HepG2 (cell line): Measurements from ENCODE around the gene TMEM141. TPM values are rescaled to one million over a fixed set of nuclear protein-coding genes. Genes with fewer than 3 reads are reported as not detected.
A peak's percentile ranks its signal among the peaks of the same experiment; 100 is the strongest.

ENCODE experiments used
- CC2D1A ChIP-seq: sonication (generic); formaldehyde crosslinking; IDR thresholded peaks from 2 replicates; pipeline ENCODE4 v1.8.1; 2023; ENCODE audit warnings: mild to moderate bottlenecking, missing genetic modification reagents
- CHD4 ChIP-seq: fragments of 200-600 bp; sonication (generic); IDR thresholded peaks from 2 replicates; pipeline ENCODE4 v1.7.0; 2017; ENCODE audit warnings: mild to moderate bottlenecking, low read length, borderline replicate concordance
- EHMT2 ChIP-seq: fragments of 200-600 bp; sonication (generic); IDR thresholded peaks from 2 replicates; pipeline ENCODE4 v1.7.0; 2017; ENCODE audit warnings: antibody characterized with exemption, low read depth, low read length, borderline replicate concordance
- FOXC1 ChIP-seq: sonication (generic); formaldehyde crosslinking; IDR thresholded peaks from 2 replicates; pipeline ENCODE4 v1.8.0; 2022; ENCODE audit warnings: mild to moderate bottlenecking, missing genetic modification reagents, borderline replicate concordance
- GLI4 ChIP-seq: sonication (generic); formaldehyde crosslinking; IDR thresholded peaks from 2 replicates; pipeline ENCODE4 v1.5.1; 2020; ENCODE audit warnings: missing genetic modification reagents, mild to moderate bottlenecking, moderate library complexity, borderline replicate concordance
- HDAC1 ChIP-seq: sonication (generic); formaldehyde crosslinking; IDR thresholded peaks from 2 replicates; pipeline ENCODE4 v1.5.1; 2020; ENCODE audit warnings: mild to moderate bottlenecking, missing genetic modification reagents
- KDM5B ChIP-seq: sonication (generic); formaldehyde crosslinking; IDR thresholded peaks from 2 replicates; pipeline ENCODE4 v1.4.0; 2020; ENCODE audit warnings: missing genetic modification reagents, mild to moderate bottlenecking, borderline replicate concordance
- MEIS1 ChIP-seq: sonication (generic); formaldehyde crosslinking; IDR thresholded peaks from 2 replicates; pipeline ENCODE4 v1.9.0; 2021; ENCODE audit warnings: mild to moderate bottlenecking, missing genetic modification reagents, moderate library complexity, borderline replicate concordance
- MTERF4 ChIP-seq: sonication (generic); formaldehyde crosslinking; IDR thresholded peaks from 2 replicates; pipeline ENCODE4 v1.8.0; 2023; ENCODE audit warnings: mild to moderate bottlenecking, missing genetic modification reagents
- POLR2AphosphoS5 ChIP-seq: IDR thresholded peaks from 2 replicates; pipeline ENCODE4 v1.6.1; 2012; ENCODE audit warnings: low read depth, low read length
- PRDM10 ChIP-seq: sonication (generic); formaldehyde crosslinking; IDR thresholded peaks from 2 replicates; pipeline ENCODE4 v1.4.0; 2020; ENCODE audit warnings: low read depth, missing genetic modification reagents
- TGIF2 ChIP-seq: IDR thresholded peaks from 2 replicates; pipeline ENCODE4 v1.6.1; 2016; ENCODE audit warnings: control low read depth, missing compliant biosample characterization
- TIGD3 ChIP-seq: sonication (generic); formaldehyde crosslinking; IDR thresholded peaks from 2 replicates; pipeline ENCODE4 v1.5.1; 2020; ENCODE audit warnings: mild to moderate bottlenecking, missing genetic modification reagents, borderline replicate concordance
- ZFY ChIP-seq: sonication (generic); formaldehyde crosslinking; IDR thresholded peaks from 2 replicates; pipeline ENCODE4 v1.4.0; 2020; ENCODE audit warnings: missing genetic modification reagents
- ZNF530 ChIP-seq: sonication (generic); formaldehyde crosslinking; IDR thresholded peaks from 2 replicates; pipeline ENCODE4 v1.5.0; 2020; ENCODE audit warnings: low read depth, mild to moderate bottlenecking, missing genetic modification reagents
- ZNF687 ChIP-seq: sonication (generic); formaldehyde crosslinking; IDR thresholded peaks from 2 replicates; pipeline ENCODE4 v1.5.1; 2020; ENCODE audit warnings: mild to moderate bottlenecking, missing genetic modification reagents, moderate library complexity
- ZNF780A ChIP-seq: sonication (generic); formaldehyde crosslinking; IDR thresholded peaks from 2 replicates; pipeline ENCODE4 v1.8.0; 2022; ENCODE audit warnings: mild to moderate bottlenecking, missing genetic modification reagents, moderate library complexity
- ZNF792 ChIP-seq: IDR thresholded peaks from 2 replicates; pipeline ENCODE4 v1.6.1; 2016
- ZSCAN29 ChIP-seq: sonication (generic); formaldehyde crosslinking; conservative IDR thresholded peaks from 2 replicates; pipeline ENCODE4 v1.4.0; 2020; ENCODE audit warnings: mild to moderate bottlenecking, missing genetic modification reagents
- polyA plus RNA-seq, 8 experiments: library from polyadenylated mRNA; depleted of rRNA in 3 of 8; stranded (reverse) in 7 of 8; unstranded in 1 of 8; fragments of >200 nt; fragmentation: Illumina TruSeq in 4 of 8; extraction: Trizol in 4 of 8; gene quantifications; 2 replicates each; pipeline versions ENCODE4 v1.2.1 to v1.2.3, GENCODE V29; 2011 to 2016; ENCODE audit warnings: low read depth in 4 of 8, missing spikeins in 1 of 8, mixed read lengths in 1 of 8; ENCODE audit not compliant: insufficient read depth in 1 of 8
- total RNA-seq, 5 experiments: library from RNA; depleted of rRNA; stranded (reverse); fragments of >200 nt; fragmentation: Illumina TruSeq; extraction: Trizol; gene quantifications; 2 replicates each; pipeline ENCODE4 v1.2.3, GENCODE V29; 2016; ENCODE audit warnings: low read depth in 1 of 5

Gene TMEM141
- total and polyA plus RNA-seq, 2 of the 13 experiments (the other 11 are each of a cell fraction or from before 2014, with no cell fraction given) = 81.0 to 202 TPM

GRCh38 chr9:136792321-136793085, 1.4 kb downstream of the TMEM141 start (continued):
- TF ChIP-seq PRDM10 (no peak), TIGD3 (CRISPR knock-in tag) (no peak), ZFY (CRISPR knock-in tag) (0 out of 2 replicates have a peak, but pooled peaks have one; percentile 19), TGIF2 (CRISPR knock-in tag) (no peak), EHMT2 (no peak), CHD4 (no peak), KDM5B (0 out of 2 replicates have a peak, but pooled peaks have one; percentile 38), ZNF792 (CRISPR knock-in tag) (no peak), ZSCAN29 (CRISPR knock-in tag) (peak; percentile 43; the same call in 1 of the 2 replicates), HDAC1 (CRISPR knock-in tag) (0 out of 2 replicates have a peak, but pooled peaks have one; percentile 6), CC2D1A (CRISPR knock-in tag) (no peak), ZNF687 (CRISPR knock-in tag) (peak; percentile 79), ZNF530 (CRISPR knock-in tag) (no peak), ZNF780A (CRISPR knock-in tag) (no peak), GLI4 (no peak), MEIS1 (no peak), POLR2AphosphoS5 (peak; percentile 39; the same call in 1 of the 2 replicates), FOXC1 (CRISPR knock-in tag) (no peak), MTERF4 (no peak)
